ENCODE results near the gene LSP1. TPM values are rescaled to one million over a fixed set of nuclear protein-coding genes. Genes with fewer than 3 reads are reported as not detected.

Gene LSP1
- total RNA-seq, 2 experiments from 2014 or later: 228 to 232 TPM

GRCh38 chr11:1899686-1900085, 46.8 kb downstream of the LSP1 start:
- Histone ChIP-seq H3K4me3 (ENCODE audit: low read length) (no peak overlapping the region), H3K4me1 (ENCODE audit: insufficient read depth, low read length) (no peaks in the 10 kb centered on the region), H3K27me3 (ENCODE audit: control insufficient read depth in 1 of 2, insufficient read depth in 2 of 2, low read length in 2 of 2) (peaks cover 0 to 3% of the 10 kb centered on the region in 2 experiments), H3K36me3 (ENCODE audit: insufficient read depth, low read length) (no peaks in the 10 kb centered on the region), H3K9me3 (ENCODE audit: control insufficient read depth in 1 of 2, insufficient read depth in 1 of 2, low read length in 2 of 2) (no peaks in the 10 kb centered on the region), H3K27ac (ENCODE audit: low read depth in 1 of 2, low read length in 2 of 2) (no peak overlapping the region)
- DNase-seq (no peak), ATAC-seq (ENCODE audit: poor library complexity) (no peak)
- intact Hi-C loops (cut with DNase I, micrococcal nuclease): no loop called here
- ChIA-PET CTCF (no interaction called here), POLR2A (no interaction called here)
- H3K27me3 Mint-ChIP-seq: peaks cover 7% of the 10 kb centered on the region
- no peak overlapping the region for H3K4me3 Mint-ChIP-seq
- no peaks in the 10 kb centered on the region for H3K36me3 Mint-ChIP-seq (ENCODE audit: low read depth)
- TF ChIP-seq, protein P1, sequence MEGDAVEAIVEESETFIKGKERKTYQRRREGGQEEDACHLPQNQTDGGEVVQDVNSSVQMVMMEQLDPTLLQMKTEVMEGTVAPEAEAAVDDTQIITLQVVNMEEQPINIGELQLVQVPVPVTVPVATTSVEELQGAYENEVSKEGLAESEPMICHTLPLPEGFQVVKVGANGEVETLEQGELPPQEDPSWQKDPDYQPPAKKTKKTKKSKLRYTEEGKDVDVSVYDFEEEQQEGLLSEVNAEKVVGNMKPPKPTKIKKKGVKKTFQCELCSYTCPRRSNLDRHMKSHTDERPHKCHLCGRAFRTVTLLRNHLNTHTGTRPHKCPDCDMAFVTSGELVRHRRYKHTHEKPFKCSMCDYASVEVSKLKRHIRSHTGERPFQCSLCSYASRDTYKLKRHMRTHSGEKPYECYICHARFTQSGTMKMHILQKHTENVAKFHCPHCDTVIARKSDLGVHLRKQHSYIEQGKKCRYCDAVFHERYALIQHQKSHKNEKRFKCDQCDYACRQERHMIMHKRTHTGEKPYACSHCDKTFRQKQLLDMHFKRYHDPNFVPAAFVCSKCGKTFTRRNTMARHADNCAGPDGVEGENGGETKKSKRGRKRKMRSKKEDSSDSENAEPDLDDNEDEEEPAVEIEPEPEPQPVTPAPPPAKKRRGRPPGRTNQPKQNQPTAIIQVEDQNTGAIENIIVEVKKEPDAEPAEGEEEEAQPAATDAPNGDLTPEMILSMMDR (IDR thresholded peaks at IDR 0.05): no peak
- H3K27ac Mint-ChIP-seq: no peak overlapping the region
- H3K4me1 Mint-ChIP-seq (ENCODE audit: low read depth): no peaks in the 10 kb centered on the region
- H3K9me3 Mint-ChIP-seq: no peaks in the 10 kb centered on the region

- Mint-ChIP-seq H3K4me1 (ENCODE audit: low read depth) (no peaks in the 10 kb centered on the region), H3K36me3 (ENCODE audit: low read depth) (no peaks in the 10 kb centered on the region), H3K4me3 (no peak overlapping the region), H3K27me3 (no peaks in the 10 kb centered on the region), H3K9me3 (no peaks in the 10 kb centered on the region), H3K27ac (no peak overlapping the region)
- intact Hi-C loops (cut with DNase I, micrococcal nuclease): no loop called here
- ChIA-PET POLR2A (no interaction called here), CTCF (no interaction called here)
- Histone ChIP-seq H3K36me3 (ENCODE audit: insufficient read depth, low read length) (no peaks in the 10 kb centered on the region), H3K9me3 (ENCODE audit: control insufficient read depth in 1 of 2, insufficient read depth in 1 of 2, low read length in 2 of 2) (no peaks in the 10 kb centered on the region), H3K27me3 (ENCODE audit: control insufficient read depth in 1 of 2, insufficient read depth in 2 of 2, low read length in 2 of 2) (no peaks in the 10 kb centered on the region), H3K27ac (ENCODE audit: low read depth in 1 of 2, low read length in 2 of 2) (no peak overlapping the region), H3K4me3 (ENCODE audit: low read length) (no peak overlapping the region), H3K4me1 (ENCODE audit: insufficient read depth, low read length) (no peaks in the 10 kb centered on the region)
- DNase-seq (no peak), ATAC-seq (ENCODE audit: poor library complexity) (no peak)
- TF ChIP-seq, protein P1 (IDR thresholded peaks at IDR 0.05): no peak
These were observed 53.3 kb downstream of the LSP1 start for GRCh38 chr11:1906181-1906580.

- Mint-ChIP-seq H3K36me3 (ENCODE audit: low read depth) (no peaks in the 10 kb centered on the region), H3K27me3 (no peaks in the 10 kb centered on the region), H3K4me3 (no peak overlapping the region), H3K4me1 (ENCODE audit: low read depth) (no peaks in the 10 kb centered on the region), H3K27ac (no peak overlapping the region), H3K9me3 (no peaks in the 10 kb centered on the region)
- DNase-seq (no peak), ATAC-seq (ENCODE audit: poor library complexity) (no peak)
- ChIA-PET POLR2A (no interaction called here), CTCF (no interaction called here)
- TF ChIP-seq, protein P1 (IDR thresholded peaks at IDR 0.05): no peak
- no peaks in the 10 kb centered on the region for H3K36me3 ChIP-seq (ENCODE audit: insufficient read depth, low read length)
- H3K9me3 ChIP-seq (ENCODE audit: control insufficient read depth in 1 of 2, insufficient read depth in 1 of 2, low read length in 2 of 2): no peaks in the 10 kb centered on the region
- intact Hi-C loops (cut with DNase I, micrococcal nuclease): no loop called here
- no peaks in the 10 kb centered on the region for H3K27me3 ChIP-seq (ENCODE audit: control insufficient read depth in 1 of 2, insufficient read depth in 2 of 2, low read length in 2 of 2)
- no peaks in the 10 kb centered on the region for H3K4me1 ChIP-seq (ENCODE audit: insufficient read depth, low read length)
- H3K4me3 ChIP-seq (ENCODE audit: low read length): no peak overlapping the region
- no peak overlapping the region for H3K27ac ChIP-seq (ENCODE audit: low read depth in 1 of 2, low read length in 2 of 2)
These were observed 53.9 kb downstream of the LSP1 start for GRCh38 chr11:1906611-1907423.
